GM12872 (cell line): ENCODE results near the gene NFE2L2.

Experiments used
- TF ChIP-seq, protein P1 (sequence below): IDR thresholded peaks from 3 replicates; pipeline ENCODE4 v1.5.1; 2011; ENCODE audit warnings: low read depth, mild to moderate bottlenecking, low read length, moderate library complexity; ENCODE audit not compliant: insufficient read depth

The NFE2L2 gene

GRCh38 chr2:177264693-177265587, at the start of gene NFE2L2:
Gene NFE2L2, minus strand, starts transcription at chr2:177264727. Its CDS starts 151 bp downstream, at chr2:177264576.
- TF ChIP-seq, protein P1, sequence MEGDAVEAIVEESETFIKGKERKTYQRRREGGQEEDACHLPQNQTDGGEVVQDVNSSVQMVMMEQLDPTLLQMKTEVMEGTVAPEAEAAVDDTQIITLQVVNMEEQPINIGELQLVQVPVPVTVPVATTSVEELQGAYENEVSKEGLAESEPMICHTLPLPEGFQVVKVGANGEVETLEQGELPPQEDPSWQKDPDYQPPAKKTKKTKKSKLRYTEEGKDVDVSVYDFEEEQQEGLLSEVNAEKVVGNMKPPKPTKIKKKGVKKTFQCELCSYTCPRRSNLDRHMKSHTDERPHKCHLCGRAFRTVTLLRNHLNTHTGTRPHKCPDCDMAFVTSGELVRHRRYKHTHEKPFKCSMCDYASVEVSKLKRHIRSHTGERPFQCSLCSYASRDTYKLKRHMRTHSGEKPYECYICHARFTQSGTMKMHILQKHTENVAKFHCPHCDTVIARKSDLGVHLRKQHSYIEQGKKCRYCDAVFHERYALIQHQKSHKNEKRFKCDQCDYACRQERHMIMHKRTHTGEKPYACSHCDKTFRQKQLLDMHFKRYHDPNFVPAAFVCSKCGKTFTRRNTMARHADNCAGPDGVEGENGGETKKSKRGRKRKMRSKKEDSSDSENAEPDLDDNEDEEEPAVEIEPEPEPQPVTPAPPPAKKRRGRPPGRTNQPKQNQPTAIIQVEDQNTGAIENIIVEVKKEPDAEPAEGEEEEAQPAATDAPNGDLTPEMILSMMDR, result peak; percentile 36; the same call in 1 of the 3 replicates

GRCh38 chr2:177314194-177314593, 49.7 kb upstream of the NFE2L2 start:
- TF ChIP-seq, protein P1, result no peak

- TF ChIP-seq, protein P1, result no peak
Measured at GRCh38 chr2:177313162-177313781, 48.7 kb upstream of the NFE2L2 start.

DNA sequence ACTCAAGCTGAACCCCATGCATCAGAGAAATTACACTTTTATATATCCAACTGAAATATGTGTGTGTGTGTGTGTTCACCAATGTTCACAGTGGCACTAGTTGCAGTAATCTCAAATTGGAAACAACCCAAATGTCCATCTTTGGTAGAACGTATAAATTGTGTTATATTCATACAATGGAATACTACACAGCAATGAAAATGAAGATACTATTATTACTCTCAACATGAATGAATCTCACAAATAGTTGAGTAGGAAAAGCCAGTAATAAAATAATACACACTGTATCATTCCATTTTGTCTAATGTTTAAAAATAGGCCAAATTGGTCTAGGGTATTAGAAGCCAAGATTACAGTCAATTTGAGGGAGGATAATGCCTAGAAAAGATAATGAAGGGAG, 48.0 kb upstream of the NFE2L2 start:
- TF ChIP-seq, protein P1, result no peak

- TF ChIP-seq, protein P1, result no peak
Measured at GRCh38 chr2:177306550-177306949, 42.0 kb upstream of the NFE2L2 start.

DNA sequence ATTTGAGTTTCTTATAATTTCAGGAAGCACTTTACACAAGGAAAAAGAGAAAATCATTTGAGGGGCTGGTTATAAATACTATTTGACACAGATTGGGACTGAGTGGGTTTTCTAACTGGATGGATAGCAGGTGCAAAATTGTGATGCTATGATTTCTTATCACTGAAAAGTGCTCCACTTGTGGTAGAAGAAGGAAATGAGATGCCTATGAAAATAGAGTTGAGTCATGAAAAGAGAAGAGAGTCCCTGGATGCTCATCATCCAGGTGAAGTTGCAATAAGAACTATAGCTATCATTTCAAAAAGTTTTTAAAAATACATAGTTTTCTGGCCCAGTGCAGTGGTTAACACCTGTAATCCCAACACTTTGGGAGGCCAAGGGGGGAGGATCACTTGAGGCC, 39.4 kb upstream of the NFE2L2 start:
- TF ChIP-seq, protein P1, result 0 out of 3 replicates have a peak, but pooled peaks have one; percentile 5

- TF ChIP-seq, protein P1, result no peak
Measured at GRCh38 chr2:177302552-177302951, 38.0 kb upstream of the NFE2L2 start.
